Measurements from ENCODE around the gene MAT1A. TPM values are rescaled to one million over a fixed set of nuclear protein-coding genes. Genes with fewer than 3 reads are reported as not detected.

The MAT1A gene
- total RNA-seq, 2 donors from 2014 or later = 0.53 to 0.58 TPM

DNA sequence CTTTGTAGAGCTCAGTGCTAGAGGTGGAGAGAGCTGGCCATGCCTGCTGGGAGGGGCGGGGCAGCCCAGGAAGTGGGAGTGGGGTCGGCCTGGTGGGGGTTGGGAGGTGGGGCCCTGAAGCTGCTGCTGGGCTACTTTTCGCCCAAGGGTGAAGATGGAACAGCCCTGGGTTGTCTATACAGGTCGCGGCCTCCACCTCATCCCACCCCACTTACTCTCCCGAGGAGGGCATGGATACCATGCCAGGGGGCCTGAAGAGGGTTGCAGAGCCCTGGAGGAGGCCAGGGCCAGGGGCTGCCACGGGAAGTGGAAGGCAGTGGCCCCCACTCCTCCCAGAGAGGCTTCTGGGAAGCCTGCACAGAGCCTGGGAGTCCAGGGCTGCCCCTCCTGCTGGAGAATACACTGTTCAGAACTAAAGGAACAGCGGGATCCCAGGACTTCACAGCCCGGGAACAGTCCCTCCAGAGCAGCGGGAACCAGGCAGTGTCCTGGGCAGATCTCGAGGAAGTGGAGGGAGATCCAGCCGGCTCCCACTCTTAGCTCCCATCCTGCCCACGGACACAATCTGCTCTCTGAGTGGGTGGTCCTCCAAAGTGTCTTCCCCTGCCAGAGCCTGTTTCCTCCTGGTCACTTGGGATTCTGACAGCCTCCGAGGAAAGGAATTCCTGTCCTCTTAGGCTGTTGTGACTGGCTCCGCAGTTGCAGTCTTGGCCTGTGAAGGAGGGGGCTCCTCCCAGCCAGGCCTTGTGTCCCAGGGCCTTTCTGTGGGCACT, 23.5 kb downstream of the MAT1A start:
- H3K9me3 ChIP-seq (ENCODE audit: control insufficient read depth, low read length) = peaks cover 11% of the 10 kb centered on the region
- Mint-ChIP-seq H3K4me1 (peaks cover 9% of the 10 kb centered on the region), H3K9me3 (peaks cover 9% of the 10 kb centered on the region), H3K27me3 (ENCODE audit: insufficient read depth) (peaks cover 3% of the 10 kb centered on the region), H3K36me3 (ENCODE audit: low read depth) (no peaks in the 10 kb centered on the region), H3K4me3 (no peak overlapping the region), H3K27ac (peak overlapping the region; percentile 17)
- H3K4me3 ChIP-seq (ENCODE audit: low read length) = no peak overlapping the region
- peaks cover 6% of the 10 kb centered on the region for H3K4me1 ChIP-seq (ENCODE audit: control insufficient read depth, insufficient read depth, low read length)
- TF ChIP-seq, protein P1, sequence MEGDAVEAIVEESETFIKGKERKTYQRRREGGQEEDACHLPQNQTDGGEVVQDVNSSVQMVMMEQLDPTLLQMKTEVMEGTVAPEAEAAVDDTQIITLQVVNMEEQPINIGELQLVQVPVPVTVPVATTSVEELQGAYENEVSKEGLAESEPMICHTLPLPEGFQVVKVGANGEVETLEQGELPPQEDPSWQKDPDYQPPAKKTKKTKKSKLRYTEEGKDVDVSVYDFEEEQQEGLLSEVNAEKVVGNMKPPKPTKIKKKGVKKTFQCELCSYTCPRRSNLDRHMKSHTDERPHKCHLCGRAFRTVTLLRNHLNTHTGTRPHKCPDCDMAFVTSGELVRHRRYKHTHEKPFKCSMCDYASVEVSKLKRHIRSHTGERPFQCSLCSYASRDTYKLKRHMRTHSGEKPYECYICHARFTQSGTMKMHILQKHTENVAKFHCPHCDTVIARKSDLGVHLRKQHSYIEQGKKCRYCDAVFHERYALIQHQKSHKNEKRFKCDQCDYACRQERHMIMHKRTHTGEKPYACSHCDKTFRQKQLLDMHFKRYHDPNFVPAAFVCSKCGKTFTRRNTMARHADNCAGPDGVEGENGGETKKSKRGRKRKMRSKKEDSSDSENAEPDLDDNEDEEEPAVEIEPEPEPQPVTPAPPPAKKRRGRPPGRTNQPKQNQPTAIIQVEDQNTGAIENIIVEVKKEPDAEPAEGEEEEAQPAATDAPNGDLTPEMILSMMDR (conservative IDR thresholded peaks at IDR 0.05) = no peak
- no peaks in the 10 kb centered on the region for H3K36me3 ChIP-seq (ENCODE audit: control insufficient read depth, insufficient read depth, low read length)
- DNase-seq = peak; percentile 78
- H3K27me3 ChIP-seq (ENCODE audit: control insufficient read depth, insufficient read depth, low read length, poor library complexity, severe bottlenecking) = no peaks in the 10 kb centered on the region
- H3K9ac ChIP-seq (ENCODE audit: extremely low read depth, low read length, poor library complexity, severe bottlenecking) = no peak overlapping the region
- peak overlapping the region; percentile 16 for H3K27ac ChIP-seq (ENCODE audit: low read depth, low read length)
- 52 to 57% methylated on average over 3 to 14 of the region's 15 CpGs for WGBS, 2 experiments (ENCODE audit: insufficient coverage in 1 of 2, insufficient read length in 1 of 2)

DNA sequence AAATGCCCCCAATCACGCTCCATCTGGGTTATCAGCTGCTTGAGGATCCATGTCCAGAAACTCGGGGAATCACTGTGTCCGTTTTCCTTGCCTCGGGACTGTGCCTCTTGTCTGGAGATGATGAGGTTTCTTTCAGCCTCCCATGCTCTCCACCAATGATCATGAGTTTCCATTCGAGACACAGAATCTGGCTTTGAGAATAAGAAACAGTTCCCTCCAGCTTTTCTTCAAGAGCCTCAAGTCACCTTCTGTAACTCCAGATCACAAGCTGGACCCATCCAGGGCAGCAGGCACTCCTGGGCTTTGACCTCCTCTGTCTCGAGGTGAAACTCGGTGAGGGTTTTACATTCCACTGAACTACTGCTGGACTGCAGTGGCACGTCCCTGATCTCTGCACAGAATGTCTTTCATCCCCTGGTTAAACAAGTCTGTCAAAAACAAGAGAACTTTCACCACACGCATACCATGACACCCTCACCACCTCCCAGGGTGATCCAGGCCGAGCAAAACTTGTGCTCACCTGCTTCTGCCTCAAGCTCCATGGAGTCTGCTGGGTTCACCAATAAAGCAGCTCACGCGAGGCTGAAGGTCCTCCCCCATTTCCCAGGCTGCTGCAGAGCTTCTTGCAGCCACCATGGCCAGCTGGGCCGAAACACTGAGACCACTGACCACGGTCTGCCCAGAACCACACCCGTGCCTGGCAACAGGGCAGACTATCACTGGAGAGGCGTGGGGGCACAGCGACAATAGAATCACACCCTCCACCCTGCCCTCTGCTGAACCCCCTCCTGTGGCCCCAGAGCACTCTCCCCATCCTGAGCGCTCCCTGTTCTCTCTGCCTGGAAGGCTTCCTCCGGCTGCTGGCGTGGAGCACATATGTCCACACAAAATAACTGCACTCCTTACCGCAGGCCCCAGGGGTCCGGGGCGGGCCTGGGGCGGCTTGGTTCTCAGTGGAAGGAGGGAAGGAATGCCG, 25.1 kb downstream of the MAT1A start:
- Histone ChIP-seq H3K27ac (ENCODE audit: low read depth, low read length) (no peak overlapping the region), H3K9me3 (ENCODE audit: control insufficient read depth, low read length) (peaks cover 11% of the 10 kb centered on the region), H3K9ac (ENCODE audit: extremely low read depth, low read length, poor library complexity, severe bottlenecking) (no peak overlapping the region), H3K4me3 (ENCODE audit: low read length) (no peak overlapping the region), H3K36me3 (ENCODE audit: control insufficient read depth, insufficient read depth, low read length) (no peaks in the 10 kb centered on the region), H3K27me3 (ENCODE audit: control insufficient read depth, insufficient read depth, low read length, poor library complexity, severe bottlenecking) (no peaks in the 10 kb centered on the region), H3K4me1 (ENCODE audit: control insufficient read depth, insufficient read depth, low read length) (peaks cover 6% of the 10 kb centered on the region)
- no peaks in the 10 kb centered on the region for H3K27me3 Mint-ChIP-seq (ENCODE audit: insufficient read depth)
- WGBS, 2 experiments (ENCODE audit: insufficient coverage in 1 of 2, insufficient read length in 1 of 2) = 90 to 91% methylated on average over 13 to 25 of the region's 25 CpGs
- H3K27ac Mint-ChIP-seq = no peak overlapping the region
- peaks cover 9% of the 10 kb centered on the region for H3K9me3 Mint-ChIP-seq
- H3K4me3 Mint-ChIP-seq = no peak overlapping the region
- peaks cover 9% of the 10 kb centered on the region for H3K4me1 Mint-ChIP-seq
- DNase-seq = peak; percentile 49
- TF ChIP-seq, protein P1 (conservative IDR thresholded peaks at IDR 0.05) = no peak
- H3K36me3 Mint-ChIP-seq (ENCODE audit: low read depth) = no peaks in the 10 kb centered on the region

DNA sequence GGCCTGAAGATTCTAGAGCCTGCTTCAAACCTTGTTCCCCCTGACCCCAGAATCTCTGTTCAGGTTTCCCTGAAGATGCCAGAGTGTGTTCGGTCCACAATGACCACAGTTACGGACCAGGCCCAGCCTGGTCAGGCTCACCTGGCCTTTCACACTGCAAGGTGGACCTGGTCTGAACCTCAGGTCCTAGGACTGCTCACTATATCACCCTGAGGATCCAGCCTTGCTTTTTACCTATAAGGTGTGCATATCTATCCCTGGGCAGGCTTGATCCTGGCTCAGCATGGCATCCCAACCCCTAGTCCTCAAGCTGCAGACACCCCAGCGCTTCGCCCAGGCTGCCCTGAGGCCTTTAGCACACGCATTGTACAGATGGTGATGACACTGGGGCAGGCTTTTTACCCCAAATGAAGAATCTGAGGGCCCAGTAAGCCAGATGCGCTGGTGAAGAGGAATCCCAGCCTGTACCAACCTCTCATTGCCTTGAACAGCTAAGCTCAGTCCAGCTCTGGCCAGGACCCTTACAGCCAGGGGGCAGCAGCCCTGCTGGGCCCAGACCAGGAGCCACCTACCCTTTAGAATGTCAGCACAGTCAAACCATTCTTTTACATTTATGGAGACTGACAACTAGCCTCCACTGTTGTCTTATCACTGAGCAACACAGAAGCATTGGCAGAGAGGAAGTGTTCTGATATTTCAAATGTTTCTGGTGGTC, 28.0 kb downstream of the MAT1A start:
- H3K36me3 Mint-ChIP-seq (ENCODE audit: low read depth) = no peaks in the 10 kb centered on the region
- peaks cover 9% of the 10 kb centered on the region for H3K9me3 Mint-ChIP-seq

More for the DNA sequence above, 28.0 kb downstream of the MAT1A start:
- H3K36me3 ChIP-seq (ENCODE audit: control insufficient read depth, insufficient read depth, low read length) = no peaks in the 10 kb centered on the region
- H3K27me3 ChIP-seq (ENCODE audit: control insufficient read depth, insufficient read depth, low read length, poor library complexity, severe bottlenecking) = no peaks in the 10 kb centered on the region
- DNase-seq = peak; percentile 37
- Mint-ChIP-seq H3K4me1 (peaks cover 8% of the 10 kb centered on the region), H3K27me3 (ENCODE audit: insufficient read depth) (peaks cover under 1% of the 10 kb centered on the region), H3K4me3 (no peak overlapping the region), H3K27ac (no peak overlapping the region)
- TF ChIP-seq, protein P1 (conservative IDR thresholded peaks at IDR 0.05) = peak; percentile 48
- H3K4me3 ChIP-seq (ENCODE audit: low read length) = no peak overlapping the region
- 93 to 100% methylated on average over 2 to 6 of the region's 6 CpGs for WGBS, 2 experiments (ENCODE audit: insufficient coverage in 1 of 2, insufficient read length in 1 of 2)
- peaks cover 11% of the 10 kb centered on the region for H3K9me3 ChIP-seq (ENCODE audit: control insufficient read depth, low read length)
- H3K27ac ChIP-seq (ENCODE audit: low read depth, low read length) = no peak overlapping the region
- H3K9ac ChIP-seq (ENCODE audit: extremely low read depth, low read length, poor library complexity, severe bottlenecking) = no peak overlapping the region
- peaks cover 6% of the 10 kb centered on the region for H3K4me1 ChIP-seq (ENCODE audit: control insufficient read depth, insufficient read depth, low read length)
